Endothelial cell of umbilical vein (primary cell): Measurements from ENCODE around the gene SEZ6. TPM values are rescaled to one million over a fixed set of nuclear protein-coding genes. Genes with fewer than 3 reads are reported as not detected.

Experiments used
- BruUV-seq: library from RNA; stranded (reverse); fragments of 400-500 nt; replicated peaks from 2 replicates; lab custom pipeline; 2021; lab: Mats Ljungman, UMichigan
- CTCF ChIA-PET: fragments of 300-600, 350-600 bp; sonication (Branson Sonifier 250); formaldehyde crosslinking; loops from one replicate; lab custom pipeline; 2021; ENCODE audit warnings: antibody characterized with exemption, inconsistent platforms; lab: Charles Lee
- POLR2A ChIA-PET: fragments of 300-600, 350-600 bp; sonication (Branson Sonifier 250); formaldehyde crosslinking; loops from one replicate; lab custom pipeline; 2021; ENCODE audit warnings: antibody characterized with exemption, inconsistent platforms; lab: Charles Lee
- DNase-seq: peaks from one replicate; pipeline ENCODE4 v3.0.0-alpha.2; 2011; ENCODE audit warnings: low read depth, low spot score
- FAIRE-seq: peaks from 2 replicates; lab custom pipeline; 2011; peaks lifted over from hg19 to GRCh38; lab: Jason Lieb, UNC
- H2AFZ ChIP-seq: 2 replicates; pipeline ENCODE4 v1.6.0; 2012; ENCODE audit warnings: low read depth, low read length, control low read depth, inconsistent platforms
- H3K27ac ChIP-seq: 2 replicates; pipeline ENCODE4 v1.5.1; 2011; ENCODE audit warnings: low read depth, mild to moderate bottlenecking, control low read depth, low read length, moderate library complexity; ENCODE audit not compliant: insufficient read depth
- H3K27me3 ChIP-seq, 2 experiments: 2 replicates each; pipeline versions ENCODE4 v1.6.0 to v1.6.1; 2011; ENCODE audit warnings: low read length in 2 of 2, mixed read lengths in 1 of 2; ENCODE audit not compliant: control insufficient read depth in 2 of 2, insufficient read depth in 2 of 2
- H3K36me3 ChIP-seq, 2 experiments: 2 replicates in 1 of 2; 3 replicates in 1 of 2; pipeline ENCODE4 v1.5.1; 2011; ENCODE audit warnings: low read length in 2 of 2, mild to moderate bottlenecking in 1 of 2, moderate library complexity in 1 of 2; ENCODE audit not compliant: control insufficient read depth in 2 of 2, insufficient read depth in 2 of 2; ENCODE audit errors: extremely low read depth in 1 of 2
- H3K4me1 ChIP-seq: 3 replicates; pipeline ENCODE4 v1.5.1; 2011; ENCODE audit warnings: mild to moderate bottlenecking, low read length; ENCODE audit not compliant: control insufficient read depth, insufficient read depth; ENCODE audit errors: extremely low read depth
- H3K4me2 ChIP-seq: 2 replicates; pipeline ENCODE4 v1.6.1; 2011; ENCODE audit warnings: low read length, control low read depth, mixed read lengths; ENCODE audit not compliant: insufficient read depth
- H3K4me3 ChIP-seq, 3 experiments: fragments of 200-600 bp in 1 of 3; sonication (generic), shearing (Covaris generic) in 1 of 3; replicated peaks in 1 of 3; 2 replicates each; pipeline ENCODE4 v1.5.1; 2011 to 2016; ENCODE audit warnings: control low read depth in 3 of 3, low read length in 3 of 3, mild to moderate bottlenecking in 2 of 3, inconsistent platforms in 1 of 3, low read depth in 1 of 3, moderate library complexity in 1 of 3; ENCODE audit not compliant: insufficient read depth in 1 of 3
- H3K79me2 ChIP-seq: 2 replicates; pipeline ENCODE4 v1.6.0; 2012; ENCODE audit warnings: low read length, inconsistent platforms; ENCODE audit not compliant: control insufficient read depth, insufficient read depth
- H3K9ac ChIP-seq: replicated peaks from 2 replicates; pipeline ENCODE3; 2011; ENCODE audit warnings: low read length, control low read depth; ENCODE audit not compliant: insufficient read depth; ENCODE audit errors: extremely low read depth
- H3K9me1 ChIP-seq: replicated peaks from 3 replicates; pipeline ENCODE4 v1.6.0; 2011; ENCODE audit warnings: mild to moderate bottlenecking, low read length; ENCODE audit not compliant: control insufficient read depth, insufficient read depth; ENCODE audit errors: extremely low read depth
- H3K9me3 ChIP-seq: replicated peaks from 2 replicates; pipeline ENCODE4 v1.5.1; 2012; ENCODE audit warnings: low read length, inconsistent platforms; ENCODE audit not compliant: control insufficient read depth, insufficient read depth
- H4K20me1 ChIP-seq: replicated peaks from 2 replicates; pipeline ENCODE3; 2011; ENCODE audit warnings: mild to moderate bottlenecking, low read length; ENCODE audit not compliant: control insufficient read depth, insufficient read depth; ENCODE audit errors: extremely low read depth
- FOS ChIP-seq: IDR thresholded peaks from 2 replicates; pipeline ENCODE4 v1.6.1; 2011; ENCODE audit warnings: mild to moderate bottlenecking, low read length, moderate library complexity, borderline replicate concordance; ENCODE audit not compliant: insufficient read depth
- JUN ChIP-seq: IDR thresholded peaks from 2 replicates; pipeline ENCODE4 v1.6.1; 2011; ENCODE audit warnings: borderline replicate concordance, low read depth; ENCODE audit not compliant: insufficient read length, insufficient read depth
- POLR2A ChIP-seq: IDR thresholded peaks from 2 replicates; pipeline ENCODE4 v1.6.1; 2012; ENCODE audit warnings: low read depth, mild to moderate bottlenecking, control low read depth, low read length
- dilution Hi-C: fragments of 300-500 bp; cut with MboI; formaldehyde crosslinking; loops from one replicate; pipeline ENCODE4 v1.15.0; 2019; ENCODE audit warnings: low sequenced_read_pairs; ENCODE audit not compliant: extremely low pct_ligation_motif_present
- intact Hi-C: fragments of 100-400 bp; cut with micrococcal nuclease; formaldehyde crosslinking; loops from one replicate; pipeline ENCODE4 v1.10.0; 2022
- polyA plus RNA-seq, 4 experiments: library from polyadenylated mRNA; depleted of rRNA in 3 of 4; stranded (reverse) in 3 of 4; unstranded in 1 of 4; fragments of >200 nt; gene quantifications; 2 replicates each; pipeline versions ENCODE4 v1.2.1 to v1.2.3, GENCODE V29; 2011 to 2012; ENCODE audit warnings: missing spikeins in 1 of 4
- total RNA-seq: library from RNA; stranded (reverse); gene quantifications from 2 replicates; pipeline ENCODE4 v1.2.3, GENCODE V29; 2021
- TF ChIP-seq, protein P1 (sequence below), 2 donors: IDR thresholded peaks; 1 replicate in 1 of 2; 2 replicates in 1 of 2; pipeline ENCODE4 v1.5.1; 2011; ENCODE audit warnings: low read length in 2 of 2, mild to moderate bottlenecking in 2 of 2, moderate library complexity in 2 of 2, control low read depth in 1 of 2, inconsistent platforms in 1 of 2, low read depth in 1 of 2; ENCODE audit not compliant: insufficient read depth in 1 of 2; ENCODE audit errors: extremely low read depth in 1 of 2
- TF ChIP-seq, protein P2 (sequence below): IDR thresholded peaks from 2 replicates; pipeline ENCODE4 v1.6.1; 2011; ENCODE audit not compliant: insufficient read depth, insufficient read length

The SEZ6 gene
- total and polyA plus RNA-seq, 2 donors (not counting 3 experiments of a cell fraction or from before 2014, with no cell fraction given) = not detected

DNA sequence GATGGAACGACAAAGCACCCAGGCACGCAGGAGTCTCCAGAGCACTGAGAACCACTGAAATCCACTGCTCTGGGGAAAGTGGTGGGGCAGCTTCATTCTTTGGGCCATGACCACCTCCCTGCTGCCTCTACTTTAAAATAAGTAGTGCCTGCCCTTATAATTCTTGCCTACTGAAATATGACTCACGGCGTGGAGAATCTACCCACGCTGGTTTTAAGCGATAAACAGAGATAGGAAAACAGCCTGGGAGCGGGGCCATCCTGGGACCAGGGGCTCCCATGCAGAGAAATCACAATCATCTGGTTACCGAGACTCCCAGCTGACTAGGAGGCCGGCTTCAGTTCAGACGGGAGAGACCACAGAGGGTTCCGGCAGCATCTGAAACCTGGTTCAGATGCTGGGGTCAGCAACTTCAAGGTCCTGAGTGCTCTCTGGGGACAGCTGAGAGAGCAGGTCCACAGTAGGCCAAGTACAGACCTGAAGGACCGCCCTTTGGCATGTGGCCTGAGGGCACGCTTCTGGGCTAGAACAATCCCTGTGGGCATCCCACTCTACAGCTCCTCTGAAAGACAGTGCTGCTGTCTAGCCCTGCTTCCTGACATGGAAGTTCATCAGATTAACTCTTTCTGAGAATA is 94.3 kb downstream of the SEZ6 start:
- H3K79me2 ChIP-seq = no peaks in the 10 kb centered on the region
- H2AFZ ChIP-seq = no peak overlapping the region
- no peaks in the 10 kb centered on the region for H4K20me1 ChIP-seq
- DNase-seq = no peak
- BruUV-seq = no TSS peak
- TF ChIP-seq, protein P1, sequence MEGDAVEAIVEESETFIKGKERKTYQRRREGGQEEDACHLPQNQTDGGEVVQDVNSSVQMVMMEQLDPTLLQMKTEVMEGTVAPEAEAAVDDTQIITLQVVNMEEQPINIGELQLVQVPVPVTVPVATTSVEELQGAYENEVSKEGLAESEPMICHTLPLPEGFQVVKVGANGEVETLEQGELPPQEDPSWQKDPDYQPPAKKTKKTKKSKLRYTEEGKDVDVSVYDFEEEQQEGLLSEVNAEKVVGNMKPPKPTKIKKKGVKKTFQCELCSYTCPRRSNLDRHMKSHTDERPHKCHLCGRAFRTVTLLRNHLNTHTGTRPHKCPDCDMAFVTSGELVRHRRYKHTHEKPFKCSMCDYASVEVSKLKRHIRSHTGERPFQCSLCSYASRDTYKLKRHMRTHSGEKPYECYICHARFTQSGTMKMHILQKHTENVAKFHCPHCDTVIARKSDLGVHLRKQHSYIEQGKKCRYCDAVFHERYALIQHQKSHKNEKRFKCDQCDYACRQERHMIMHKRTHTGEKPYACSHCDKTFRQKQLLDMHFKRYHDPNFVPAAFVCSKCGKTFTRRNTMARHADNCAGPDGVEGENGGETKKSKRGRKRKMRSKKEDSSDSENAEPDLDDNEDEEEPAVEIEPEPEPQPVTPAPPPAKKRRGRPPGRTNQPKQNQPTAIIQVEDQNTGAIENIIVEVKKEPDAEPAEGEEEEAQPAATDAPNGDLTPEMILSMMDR (IDR thresholded peaks at IDR 0.05; ENCODE audit: extremely low read depth in 1 of 2, insufficient read depth in 1 of 2, low read depth in 1 of 2, low read length in 2 of 2) = no peak
- TF ChIP-seq POLR2A = no peak
- TF ChIP-seq FOS = no peak
- TF ChIP-seq JUN = no peak
- TF ChIP-seq, protein P2, sequence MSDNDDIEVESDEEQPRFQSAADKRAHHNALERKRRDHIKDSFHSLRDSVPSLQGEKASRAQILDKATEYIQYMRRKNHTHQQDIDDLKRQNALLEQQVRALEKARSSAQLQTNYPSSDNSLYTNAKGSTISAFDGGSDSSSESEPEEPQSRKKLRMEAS = no peak
- peaks cover 21% of the 10 kb centered on the region for H3K4me1 ChIP-seq
- peaks cover 28 to 61% of the 10 kb centered on the region in 2 experiments for H3K36me3 ChIP-seq
- ChIA-PET POLR2A (no interaction called here), CTCF (interaction anchor here (0.7 to 7.3 kb wide), 22 partner anchors 9 to 192 kb away, joined by 3 to 62 read pairs (median 4); partner anchors contain the start of genes DHRS13, FAM222B, PHF12 and RPL23A)
- no peak overlapping the region for H3K4me2 ChIP-seq
- dilution Hi-C loops (no loop called here), intact Hi-C loops (loop anchor here (1.0 kb wide), 1 partner anchor 42 kb away; no protein-coding TSS in a partner anchor)
- no peak overlapping the region for H3K4me3 ChIP-seq
- no peak for FAIRE-seq
- no peak overlapping the region for H3K9ac ChIP-seq
- peak overlapping the region; percentile 25 for H3K27ac ChIP-seq
- no peaks in the 10 kb centered on the region for H3K9me1 ChIP-seq
- H3K9me3 ChIP-seq = no peaks in the 10 kb centered on the region
- H3K27me3 ChIP-seq = no peaks in the 10 kb centered on the region
